HAP-1 (cell line): ENCODE results near the gene COG6.

Source experiments
- DNase-seq, 2 experiments: peaks; one replicate each; pipeline ENCODE4 v3.0.0-alpha.2; 2016 to 2020; ENCODE audit warnings: low spot score in 2 of 2
- H3K27me3 ChIP-seq: fragments of 250-450 bp; sonication (Bioruptor Pico); 2 replicates; pipeline ENCODE4 v1.5.1; 2020; ENCODE audit warnings: low read depth, mild to moderate bottlenecking, moderate library complexity
- H3K36me3 ChIP-seq: fragments of 250-450 bp; sonication (Bioruptor Pico); replicated peaks from 2 replicates; pipeline ENCODE4 v1.5.1; 2020; ENCODE audit warnings: mild to moderate bottlenecking
- H3K4me1 ChIP-seq: fragments of 250-450 bp; sonication (Bioruptor Pico); 2 replicates; pipeline ENCODE4 v1.5.1; 2020; ENCODE audit warnings: mild to moderate bottlenecking
- H3K4me3 ChIP-seq: fragments of 250-450 bp; sonication (Bioruptor Pico); 2 replicates; pipeline ENCODE4 v1.5.1; 2020; ENCODE audit warnings: mild to moderate bottlenecking, moderate library complexity
- H3K9me3 ChIP-seq: fragments of 250-450 bp; sonication (Bioruptor Pico); 2 replicates; pipeline ENCODE4 v1.5.1; 2020; ENCODE audit warnings: mild to moderate bottlenecking, moderate library complexity
- in situ Hi-C: fragments of 300-500 bp; cut with MboI; formaldehyde crosslinking; loops from 3 replicates; pipeline ENCODE4 v1.14.3; 2020; ENCODE audit warnings: low sequenced_read_pairs, inconsistent platforms, mixed read lengths

COG6 gene

GRCh38 chr13:39688278-39688677 lies 32.8 kb downstream of the COG6 start:
- peaks cover 4% of the 10 kb centered on the region; the same call in 1 of the 2 replicates for H3K36me3 ChIP-seq
- in situ Hi-C loops = loop anchor here (25.0 kb wide), 1 partner anchor 999 kb away; no protein-coding TSS in a partner anchor
- no peak overlapping the region for H3K4me3 ChIP-seq
- no peaks in the 10 kb centered on the region for H3K9me3 ChIP-seq
- no peak for DNase-seq
- H3K27me3 ChIP-seq = no peaks in the 10 kb centered on the region
- no peaks in the 10 kb centered on the region for H3K4me1 ChIP-seq

GRCh38 chr13:39688699-39689405 lies 33.4 kb downstream of the COG6 start:
- H3K36me3 ChIP-seq = peaks cover 4% of the 10 kb centered on the region; the same call in 1 of the 2 replicates
- DNase-seq = no peak
- no peaks in the 10 kb centered on the region for H3K27me3 ChIP-seq
- H3K9me3 ChIP-seq = no peaks in the 10 kb centered on the region
- in situ Hi-C loops = loop anchor here (25.0 kb wide), 1 partner anchor 998 kb away; no protein-coding TSS in a partner anchor
- no peaks in the 10 kb centered on the region for H3K4me1 ChIP-seq
- H3K4me3 ChIP-seq = no peak overlapping the region

- in situ Hi-C loops = loop anchor here (25.0 kb wide), 1 partner anchor 994 kb away; no protein-coding TSS in a partner anchor
- DNase-seq = no peak
- no peaks in the 10 kb centered on the region for H3K9me3 ChIP-seq
- H3K36me3 ChIP-seq = peaks cover 2% of the 10 kb centered on the region; the same call in 1 of the 2 replicates
- H3K4me1 ChIP-seq = no peaks in the 10 kb centered on the region
- H3K27me3 ChIP-seq = no peaks in the 10 kb centered on the region
- H3K4me3 ChIP-seq = no peak overlapping the region
These were observed 37.4 kb downstream of the COG6 start for GRCh38 chr13:39692660-39693438.

- DNase-seq = no peak
- no peaks in the 10 kb centered on the region for H3K9me3 ChIP-seq
These were observed 43.8 kb downstream of the COG6 start for GRCh38 chr13:39699274-39699673.

GRCh38 chr13:39712626-39713025 lies 57.2 kb downstream of the COG6 start:
- in situ Hi-C loops = no loop called here
- DNase-seq = no peak
- H3K36me3 ChIP-seq = no peaks in the 10 kb centered on the region
- H3K4me3 ChIP-seq = no peak overlapping the region
- H3K4me1 ChIP-seq = no peaks in the 10 kb centered on the region
- no peaks in the 10 kb centered on the region for H3K9me3 ChIP-seq
- H3K27me3 ChIP-seq = no peaks in the 10 kb centered on the region

More at GRCh38 chr13:39699274-39699673, 43.8 kb downstream of the COG6 start:
- no peaks in the 10 kb centered on the region for H3K27me3 ChIP-seq
- no peak overlapping the region for H3K4me3 ChIP-seq
- H3K36me3 ChIP-seq = no peaks in the 10 kb centered on the region
- in situ Hi-C loops = loop anchor here (25.0 kb wide), 1 partner anchor 988 kb away; no protein-coding TSS in a partner anchor
- no peaks in the 10 kb centered on the region for H3K4me1 ChIP-seq

- Histone ChIP-seq H3K9me3 (no peaks in the 10 kb centered on the region), H3K27me3 (no peaks in the 10 kb centered on the region), H3K4me3 (no peak overlapping the region), H3K4me1 (no peaks in the 10 kb centered on the region), H3K36me3 (no peaks in the 10 kb centered on the region; the same call in 1 of the 2 replicates)
- in situ Hi-C loops = no loop called here
- DNase-seq = no peak
These were observed 73.7 kb downstream of the COG6 start for GRCh38 chr13:39729156-39729555.

GRCh38 chr13:39734952-39735351 lies 79.5 kb downstream of the COG6 start:
- in situ Hi-C loops = no loop called here
- DNase-seq = no peak
- H3K27me3 ChIP-seq = no peaks in the 10 kb centered on the region
- H3K36me3 ChIP-seq = no peaks in the 10 kb centered on the region
- no peaks in the 10 kb centered on the region for H3K4me1 ChIP-seq
- no peak overlapping the region for H3K4me3 ChIP-seq
- H3K9me3 ChIP-seq = no peaks in the 10 kb centered on the region

GRCh38 chr13:39737047-39737446 lies 81.6 kb downstream of the COG6 start:
- H3K4me3 ChIP-seq = no peak overlapping the region
- no peaks in the 10 kb centered on the region for H3K36me3 ChIP-seq
- in situ Hi-C loops = no loop called here
- H3K4me1 ChIP-seq = no peaks in the 10 kb centered on the region
- no peaks in the 10 kb centered on the region for H3K27me3 ChIP-seq
- no peak for DNase-seq
- H3K9me3 ChIP-seq = no peaks in the 10 kb centered on the region

- in situ Hi-C loops = no loop called here
- H3K4me1 ChIP-seq = no peaks in the 10 kb centered on the region
- DNase-seq = no peak
- H3K4me3 ChIP-seq = no peak overlapping the region
- H3K27me3 ChIP-seq = no peaks in the 10 kb centered on the region
- no peaks in the 10 kb centered on the region for H3K36me3 ChIP-seq
- no peaks in the 10 kb centered on the region for H3K9me3 ChIP-seq
These were observed 85.3 kb downstream of the COG6 start for GRCh38 chr13:39740761-39741160.

GRCh38 chr13:39748961-39749360 lies 93.5 kb downstream of the COG6 start:
- DNase-seq = no peak
- no peaks in the 10 kb centered on the region for H3K4me1 ChIP-seq
- in situ Hi-C loops = no loop called here
- H3K36me3 ChIP-seq = no peaks in the 10 kb centered on the region
- no peaks in the 10 kb centered on the region for H3K9me3 ChIP-seq
- no peaks in the 10 kb centered on the region for H3K27me3 ChIP-seq
- H3K4me3 ChIP-seq = no peak overlapping the region

- H3K4me1 ChIP-seq = no peaks in the 10 kb centered on the region
- DNase-seq = no peak
- H3K36me3 ChIP-seq = no peaks in the 10 kb centered on the region
- H3K4me3 ChIP-seq = no peak overlapping the region
- H3K9me3 ChIP-seq = no peaks in the 10 kb centered on the region
- no peaks in the 10 kb centered on the region for H3K27me3 ChIP-seq
- in situ Hi-C loops = no loop called here
These were observed 94.1 kb downstream of the COG6 start for GRCh38 chr13:39749528-39749927.

GRCh38 chr13:39751805-39752204 lies 96.3 kb downstream of the COG6 start:
- H3K4me1 ChIP-seq = no peaks in the 10 kb centered on the region
- H3K36me3 ChIP-seq = no peaks in the 10 kb centered on the region
- H3K27me3 ChIP-seq = no peaks in the 10 kb centered on the region
- in situ Hi-C loops = no loop called here
- H3K4me3 ChIP-seq = no peak overlapping the region
- DNase-seq = no peak
- no peaks in the 10 kb centered on the region for H3K9me3 ChIP-seq

GRCh38 chr13:39760521-39760920 lies 105.1 kb downstream of the COG6 start:
- no peak for DNase-seq
- Histone ChIP-seq H3K36me3 (no peaks in the 10 kb centered on the region), H3K4me1 (no peaks in the 10 kb centered on the region), H3K9me3 (no peaks in the 10 kb centered on the region), H3K4me3 (no peak overlapping the region), H3K27me3 (no peaks in the 10 kb centered on the region)
- in situ Hi-C loops = no loop called here
